HepG2 (cell line): ENCODE data around the gene STARD10. TPM values are rescaled to one million over a fixed set of nuclear protein-coding genes. Genes with fewer than 3 reads are reported as not detected.

Experiments used
- CENPX ChIP-seq: sonication (generic); formaldehyde crosslinking; IDR thresholded peaks from 2 replicates; pipeline ENCODE4 v1.9.0; 2021; ENCODE audit warnings: mild to moderate bottlenecking, missing genetic modification reagents, moderate library complexity
- FOXC1 ChIP-seq: sonication (generic); formaldehyde crosslinking; IDR thresholded peaks from 2 replicates; pipeline ENCODE4 v1.8.0; 2022; ENCODE audit warnings: mild to moderate bottlenecking, missing genetic modification reagents, borderline replicate concordance
- GFI1 ChIP-seq: sonication (generic); formaldehyde crosslinking; IDR thresholded peaks from 2 replicates; pipeline ENCODE4 v1.5.0; 2020; ENCODE audit warnings: missing genetic modification reagents, mild to moderate bottlenecking, borderline replicate concordance
- HIVEP1 ChIP-seq: sonication (generic); formaldehyde crosslinking; IDR thresholded peaks from 2 replicates; pipeline ENCODE4 v1.4.0; 2020; ENCODE audit warnings: mild to moderate bottlenecking, missing genetic modification reagents
- HOXA3 ChIP-seq: sonication (generic); formaldehyde crosslinking; IDR thresholded peaks from 2 replicates; pipeline ENCODE4 v1.5.0; 2020; ENCODE audit warnings: missing genetic modification reagents
- JUND ChIP-seq: sonication (generic); formaldehyde crosslinking; IDR thresholded peaks from 2 replicates; pipeline ENCODE4 v1.8.0; 2022; ENCODE audit warnings: mild to moderate bottlenecking, missing genetic modification reagents
- MTF2 ChIP-seq: sonication (generic); formaldehyde crosslinking; IDR thresholded peaks from 2 replicates; pipeline ENCODE4 v1.5.0; 2020; ENCODE audit warnings: missing genetic modification reagents, borderline replicate concordance
- NR2F6 ChIP-seq, 2 experiments: IDR thresholded peaks; 2 replicates each; pipeline ENCODE4 v1.6.1; 2016; ENCODE audit warnings: antibody characterized with exemption in 1 of 2, mild to moderate bottlenecking in 1 of 2
- RELA ChIP-seq: sonication (generic); formaldehyde crosslinking; IDR thresholded peaks from 2 replicates; pipeline ENCODE4 v1.4.0; 2020; ENCODE audit warnings: missing genetic modification reagents
- SIX1 ChIP-seq: sonication (generic); formaldehyde crosslinking; IDR thresholded peaks from 2 replicates; pipeline ENCODE4 v1.4.0; 2020; ENCODE audit warnings: missing genetic modification reagents, borderline replicate concordance
- SNRNP70 ChIP-seq: fragments of 200-400 bp; formaldehyde crosslinking; IDR thresholded peaks from 2 replicates; pipeline ENCODE4 v1.6.1; 2017; ENCODE audit warnings: mild to moderate bottlenecking, low read depth, low read length, moderate library complexity
- ZBTB1 ChIP-seq: sonication (generic); formaldehyde crosslinking; IDR thresholded peaks from 2 replicates; pipeline ENCODE4 v1.4.0; 2020; ENCODE audit warnings: missing genetic modification reagents, borderline replicate concordance
- ZFP36L1 ChIP-seq: sonication (generic); formaldehyde crosslinking; IDR thresholded peaks from 2 replicates; pipeline ENCODE4 v1.8.0; 2022; ENCODE audit warnings: mild to moderate bottlenecking, missing genetic modification reagents, moderate library complexity
- ZKSCAN1 ChIP-seq: fragments of 150-350 bp; IDR thresholded peaks from 2 replicates; pipeline ENCODE4 v1.6.1; 2014; ENCODE audit warnings: low read length
- ZNF746 ChIP-seq: sonication (generic); formaldehyde crosslinking; IDR thresholded peaks from 2 replicates; pipeline ENCODE4 v1.8.0; 2022; ENCODE audit warnings: mild to moderate bottlenecking, missing genetic modification reagents
- ZNF776 ChIP-seq: sonication (generic); formaldehyde crosslinking; IDR thresholded peaks from 2 replicates; pipeline ENCODE4 v1.4.0; 2020; ENCODE audit warnings: mild to moderate bottlenecking, missing genetic modification reagents
- ZNF788 ChIP-seq: sonication (generic); formaldehyde crosslinking; IDR thresholded peaks from 2 replicates; pipeline ENCODE4 v1.5.0; 2020; ENCODE audit warnings: mild to moderate bottlenecking, missing genetic modification reagents, borderline replicate concordance
- ZSCAN12 ChIP-seq: sonication (generic); formaldehyde crosslinking; IDR thresholded peaks from 2 replicates; pipeline ENCODE4 v1.9.0; 2021; ENCODE audit warnings: mild to moderate bottlenecking, missing genetic modification reagents
- polyA plus RNA-seq, 8 experiments: library from polyadenylated mRNA; depleted of rRNA in 3 of 8; stranded (reverse) in 7 of 8; unstranded in 1 of 8; fragments of >200 nt; fragmentation: Illumina TruSeq in 4 of 8; extraction: Trizol in 4 of 8; gene quantifications; 2 replicates each; pipeline versions ENCODE4 v1.2.1 to v1.2.3, GENCODE V29; 2011 to 2016; ENCODE audit warnings: low read depth in 4 of 8, missing spikeins in 1 of 8, mixed read lengths in 1 of 8; ENCODE audit not compliant: insufficient read depth in 1 of 8
- total RNA-seq, 5 experiments: library from RNA; depleted of rRNA; stranded (reverse); fragments of >200 nt; fragmentation: Illumina TruSeq; extraction: Trizol; gene quantifications; 2 replicates each; pipeline ENCODE4 v1.2.3, GENCODE V29; 2016; ENCODE audit warnings: low read depth in 1 of 5
- TF ChIP-seq, protein P1 (sequence below): IDR thresholded peaks from 2 replicates; pipeline ENCODE4 v1.6.1; 2012; ENCODE audit warnings: inconsistent platforms
- TF ChIP-seq, protein P2 (sequence below): sonication (generic); formaldehyde crosslinking; IDR thresholded peaks from 2 replicates; pipeline ENCODE4 v1.4.0; 2020; ENCODE audit warnings: mild to moderate bottlenecking, missing genetic modification reagents, borderline replicate concordance
- TF ChIP-seq, protein P3 (sequence below): IDR thresholded peaks from 2 replicates; pipeline ENCODE4 v1.6.1; 2016; ENCODE audit warnings: low read depth
- TF ChIP-seq, protein P4 (sequence below): sonication (generic); formaldehyde crosslinking; IDR thresholded peaks from 2 replicates; pipeline ENCODE4 v1.4.0; 2020; ENCODE audit warnings: missing genetic modification reagents, borderline replicate concordance

STARD10 gene
- total and polyA plus RNA-seq, 2 of the 13 experiments (the other 11 are each of a cell fraction or from before 2014, with no cell fraction given), result 260 to 341 TPM

DNA sequence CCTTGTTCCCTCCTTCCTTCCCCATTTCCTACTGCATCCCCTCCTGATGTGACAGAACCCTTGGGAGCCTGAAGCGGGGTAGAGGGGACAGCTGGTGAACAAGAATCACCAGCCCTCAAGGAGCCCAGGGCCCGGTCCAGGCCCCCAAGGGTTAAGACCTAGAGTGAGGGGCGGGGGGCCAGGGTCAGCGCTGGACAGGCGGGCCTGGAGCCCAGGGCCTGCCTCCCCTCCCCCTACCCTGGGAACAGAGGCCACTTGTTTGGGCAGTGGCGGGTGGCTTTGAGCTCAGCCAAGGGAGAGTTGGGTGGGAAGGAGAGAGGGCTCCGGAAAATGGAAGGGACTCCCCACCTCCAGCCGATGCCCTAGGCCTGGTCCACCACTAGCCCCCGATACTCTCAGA, 43.8 kb downstream of the STARD10 start (continued):
- 0 out of 2 replicates have a peak, but pooled peaks have one; percentile 59 for TF ChIP-seq RELA (CRISPR knock-in tag)
- TF ChIP-seq, protein P1, sequence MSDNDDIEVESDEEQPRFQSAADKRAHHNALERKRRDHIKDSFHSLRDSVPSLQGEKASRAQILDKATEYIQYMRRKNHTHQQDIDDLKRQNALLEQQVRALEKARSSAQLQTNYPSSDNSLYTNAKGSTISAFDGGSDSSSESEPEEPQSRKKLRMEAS, result peak; percentile 27; the same call in 1 of the 2 replicates
- no peak for TF ChIP-seq ZFP36L1 (CRISPR knock-in tag)
- no peak for TF ChIP-seq SNRNP70
- no peak for TF ChIP-seq ZBTB1 (CRISPR knock-in tag)
- no peak for TF ChIP-seq ZKSCAN1
- no peak for TF ChIP-seq ZSCAN12 (CRISPR knock-in tag)
- TF ChIP-seq ZNF746 (CRISPR knock-in tag), result peak; percentile 45; the same call in 1 of the 2 replicates
- TF ChIP-seq, protein P2, sequence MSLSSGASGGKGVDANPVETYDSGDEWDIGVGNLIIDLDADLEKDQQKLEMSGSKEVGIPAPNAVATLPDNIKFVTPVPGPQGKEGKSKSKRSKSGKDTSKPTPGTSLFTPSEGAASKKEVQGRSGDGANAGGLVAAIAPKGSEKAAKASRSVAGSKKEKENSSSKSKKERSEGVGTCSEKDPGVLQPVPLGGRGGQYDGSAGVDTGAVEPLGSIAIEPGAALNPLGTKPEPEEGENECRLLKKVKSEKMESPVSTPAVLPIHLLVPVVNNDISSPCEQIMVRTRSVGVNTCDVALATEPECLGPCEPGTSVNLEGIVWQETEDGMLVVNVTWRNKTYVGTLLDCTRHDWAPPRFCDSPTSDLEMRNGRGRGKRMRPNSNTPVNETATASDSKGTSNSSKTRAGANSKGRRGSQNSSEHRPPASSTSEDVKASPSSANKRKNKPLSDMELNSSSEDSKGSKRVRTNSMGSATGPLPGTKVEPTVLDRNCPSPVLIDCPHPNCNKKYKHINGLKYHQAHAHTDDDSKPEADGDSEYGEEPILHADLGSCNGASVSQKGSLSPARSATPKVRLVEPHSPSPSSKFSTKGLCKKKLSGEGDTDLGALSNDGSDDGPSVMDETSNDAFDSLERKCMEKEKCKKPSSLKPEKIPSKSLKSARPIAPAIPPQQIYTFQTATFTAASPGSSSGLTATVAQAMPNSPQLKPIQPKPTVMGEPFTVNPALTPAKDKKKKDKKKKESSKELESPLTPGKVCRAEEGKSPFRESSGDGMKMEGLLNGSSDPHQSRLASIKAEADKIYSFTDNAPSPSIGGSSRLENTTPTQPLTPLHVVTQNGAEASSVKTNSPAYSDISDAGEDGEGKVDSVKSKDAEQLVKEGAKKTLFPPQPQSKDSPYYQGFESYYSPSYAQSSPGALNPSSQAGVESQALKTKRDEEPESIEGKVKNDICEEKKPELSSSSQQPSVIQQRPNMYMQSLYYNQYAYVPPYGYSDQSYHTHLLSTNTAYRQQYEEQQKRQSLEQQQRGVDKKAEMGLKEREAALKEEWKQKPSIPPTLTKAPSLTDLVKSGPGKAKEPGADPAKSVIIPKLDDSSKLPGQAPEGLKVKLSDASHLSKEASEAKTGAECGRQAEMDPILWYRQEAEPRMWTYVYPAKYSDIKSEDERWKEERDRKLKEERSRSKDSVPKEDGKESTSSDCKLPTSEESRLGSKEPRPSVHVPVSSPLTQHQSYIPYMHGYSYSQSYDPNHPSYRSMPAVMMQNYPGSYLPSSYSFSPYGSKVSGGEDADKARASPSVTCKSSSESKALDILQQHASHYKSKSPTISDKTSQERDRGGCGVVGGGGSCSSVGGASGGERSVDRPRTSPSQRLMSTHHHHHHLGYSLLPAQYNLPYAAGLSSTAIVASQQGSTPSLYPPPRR, result no peak; the same call in 1 of the 2 replicates
- no peak for TF ChIP-seq HIVEP1 (CRISPR knock-in tag)
- TF ChIP-seq FOXC1 (CRISPR knock-in tag), result no peak
- TF ChIP-seq NR2F6 (IDR thresholded peaks at IDR 0.05), result peak; percentile 61
- TF ChIP-seq NR2F6 (CRISPR knock-in tag; IDR thresholded peaks at IDR 0.05), result peak; percentile 78; the same call in 1 of the 2 replicates
- TF ChIP-seq HOXA3, result peak; percentile 28; the same call in 1 of the 2 replicates
- no peak for TF ChIP-seq ZNF776
- TF ChIP-seq, protein P3, sequence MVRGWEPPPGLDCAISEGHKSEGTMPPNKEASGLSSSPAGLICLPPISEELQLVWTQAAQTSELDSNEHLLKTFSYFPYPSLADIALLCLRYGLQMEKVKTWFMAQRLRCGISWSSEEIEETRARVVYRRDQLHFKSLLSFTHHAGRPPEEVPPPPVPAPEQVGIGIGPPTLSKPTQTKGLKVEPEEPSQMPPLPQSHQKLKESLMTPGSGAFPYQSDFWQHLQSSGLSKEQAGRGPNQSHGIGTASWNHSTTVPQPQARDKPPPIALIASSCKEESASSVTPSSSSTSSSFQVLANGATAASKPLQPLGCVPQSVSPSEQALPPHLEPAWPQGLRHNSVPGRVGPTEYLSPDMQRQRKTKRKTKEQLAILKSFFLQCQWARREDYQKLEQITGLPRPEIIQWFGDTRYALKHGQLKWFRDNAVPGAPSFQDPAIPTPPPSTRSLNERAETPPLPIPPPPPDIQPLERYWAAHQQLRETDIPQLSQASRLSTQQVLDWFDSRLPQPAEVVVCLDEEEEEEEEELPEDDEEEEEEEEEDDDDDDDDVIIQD (CRISPR knock-in tag), result no peak
- TF ChIP-seq JUND (CRISPR knock-in tag), result no peak
- TF ChIP-seq SIX1, result no peak
- TF ChIP-seq CENPX (CRISPR knock-in tag), result no peak
- TF ChIP-seq ZNF788 (CRISPR knock-in tag), result no peak
- TF ChIP-seq GFI1 (CRISPR knock-in tag), result no peak
- TF ChIP-seq, protein P4, sequence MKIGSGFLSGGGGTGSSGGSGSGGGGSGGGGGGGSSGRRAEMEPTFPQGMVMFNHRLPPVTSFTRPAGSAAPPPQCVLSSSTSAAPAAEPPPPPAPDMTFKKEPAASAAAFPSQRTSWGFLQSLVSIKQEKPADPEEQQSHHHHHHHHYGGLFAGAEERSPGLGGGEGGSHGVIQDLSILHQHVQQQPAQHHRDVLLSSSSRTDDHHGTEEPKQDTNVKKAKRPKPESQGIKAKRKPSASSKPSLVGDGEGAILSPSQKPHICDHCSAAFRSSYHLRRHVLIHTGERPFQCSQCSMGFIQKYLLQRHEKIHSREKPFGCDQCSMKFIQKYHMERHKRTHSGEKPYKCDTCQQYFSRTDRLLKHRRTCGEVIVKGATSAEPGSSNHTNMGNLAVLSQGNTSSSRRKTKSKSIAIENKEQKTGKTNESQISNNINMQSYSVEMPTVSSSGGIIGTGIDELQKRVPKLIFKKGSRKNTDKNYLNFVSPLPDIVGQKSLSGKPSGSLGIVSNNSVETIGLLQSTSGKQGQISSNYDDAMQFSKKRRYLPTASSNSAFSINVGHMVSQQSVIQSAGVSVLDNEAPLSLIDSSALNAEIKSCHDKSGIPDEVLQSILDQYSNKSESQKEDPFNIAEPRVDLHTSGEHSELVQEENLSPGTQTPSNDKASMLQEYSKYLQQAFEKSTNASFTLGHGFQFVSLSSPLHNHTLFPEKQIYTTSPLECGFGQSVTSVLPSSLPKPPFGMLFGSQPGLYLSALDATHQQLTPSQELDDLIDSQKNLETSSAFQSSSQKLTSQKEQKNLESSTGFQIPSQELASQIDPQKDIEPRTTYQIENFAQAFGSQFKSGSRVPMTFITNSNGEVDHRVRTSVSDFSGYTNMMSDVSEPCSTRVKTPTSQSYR (CRISPR knock-in tag), result peak; percentile 97
- TF ChIP-seq MTF2 (CRISPR knock-in tag), result no peak
